ENCODE data around the gene OCA2.

OCA2 gene

GRCh38 chr15:28022181-28022580 is 76.9 kb downstream of the OCA2 start:
- H3K27ac ChIP-seq (ENCODE audit: low read depth, low read length, severe bottlenecking), result no peak overlapping the region
- H3K9me3 ChIP-seq (ENCODE audit: control insufficient read depth, low read length), result no peaks in the 10 kb centered on the region
- 89 to 93% methylated on average over 9 to 12 of the region's 13 CpGs for WGBS, 2 experiments (ENCODE audit: insufficient coverage in 2 of 2)
- no peaks in the 10 kb centered on the region for H3K4me1 ChIP-seq (ENCODE audit: control insufficient read depth, insufficient read depth, low read length, poor library complexity, severe bottlenecking)
- no peaks in the 10 kb centered on the region for H3K36me3 ChIP-seq (ENCODE audit: control insufficient read depth, insufficient read depth, low read length)
- H3K4me3 ChIP-seq (ENCODE audit: extremely low read depth, insufficient read depth, low read length, poor library complexity, severe bottlenecking), result no peak overlapping the region

GRCh38 chr15:28021281-28022039 is 77.7 kb downstream of the OCA2 start:
- no peak overlapping the region for H3K4me3 ChIP-seq (ENCODE audit: extremely low read depth, insufficient read depth, low read length, poor library complexity, severe bottlenecking)
- no peaks in the 10 kb centered on the region for H3K36me3 ChIP-seq (ENCODE audit: control insufficient read depth, insufficient read depth, low read length)
- WGBS, 2 experiments (ENCODE audit: insufficient coverage in 2 of 2), result 75 to 82% methylated on average over 11 to 13 of the region's 17 CpGs
- H3K4me1 ChIP-seq (ENCODE audit: control insufficient read depth, insufficient read depth, low read length, poor library complexity, severe bottlenecking), result no peaks in the 10 kb centered on the region
- no peaks in the 10 kb centered on the region for H3K9me3 ChIP-seq (ENCODE audit: control insufficient read depth, low read length)
- H3K27ac ChIP-seq (ENCODE audit: low read depth, low read length, severe bottlenecking), result no peak overlapping the region

GRCh38 chr15:28020644-28021043 is 78.5 kb downstream of the OCA2 start:
- Histone ChIP-seq H3K27ac (ENCODE audit: low read depth, low read length, severe bottlenecking) (no peak overlapping the region), H3K4me1 (ENCODE audit: control insufficient read depth, insufficient read depth, low read length, poor library complexity, severe bottlenecking) (no peaks in the 10 kb centered on the region), H3K9me3 (ENCODE audit: control insufficient read depth, low read length) (no peaks in the 10 kb centered on the region), H3K4me3 (ENCODE audit: extremely low read depth, insufficient read depth, low read length, poor library complexity, severe bottlenecking) (no peak overlapping the region), H3K36me3 (ENCODE audit: control insufficient read depth, insufficient read depth, low read length) (no peaks in the 10 kb centered on the region)
- 87 to 96% methylated on average over 6 of the region's 6 CpGs for WGBS, 2 experiments (ENCODE audit: insufficient coverage in 2 of 2)

GRCh38 chr15:28019594-28020309 is 79.4 kb downstream of the OCA2 start:
- 75 to 87% methylated on average over 13 to 15 of the region's 19 CpGs for WGBS, 2 experiments (ENCODE audit: insufficient coverage in 2 of 2)
- no peaks in the 10 kb centered on the region for H3K9me3 ChIP-seq (ENCODE audit: control insufficient read depth, low read length)
- H3K4me3 ChIP-seq (ENCODE audit: extremely low read depth, insufficient read depth, low read length, poor library complexity, severe bottlenecking), result no peak overlapping the region
- no peaks in the 10 kb centered on the region for H3K36me3 ChIP-seq (ENCODE audit: control insufficient read depth, insufficient read depth, low read length)
- no peaks in the 10 kb centered on the region for H3K4me1 ChIP-seq (ENCODE audit: control insufficient read depth, insufficient read depth, low read length, poor library complexity, severe bottlenecking)
- no peak overlapping the region for H3K27ac ChIP-seq (ENCODE audit: low read depth, low read length, severe bottlenecking)

- 87 to 93% methylated on average over 14 to 24 of the region's 26 CpGs for WGBS, 2 experiments (ENCODE audit: insufficient coverage in 2 of 2)
- H3K4me3 ChIP-seq (ENCODE audit: extremely low read depth, insufficient read depth, low read length, poor library complexity, severe bottlenecking), result no peak overlapping the region
- no peak overlapping the region for H3K27ac ChIP-seq (ENCODE audit: low read depth, low read length, severe bottlenecking)
- H3K9me3 ChIP-seq (ENCODE audit: control insufficient read depth, low read length), result no peaks in the 10 kb centered on the region
- no peaks in the 10 kb centered on the region for H3K36me3 ChIP-seq (ENCODE audit: control insufficient read depth, insufficient read depth, low read length)
- H3K4me1 ChIP-seq (ENCODE audit: control insufficient read depth, insufficient read depth, low read length, poor library complexity, severe bottlenecking), result no peaks in the 10 kb centered on the region
Measured at GRCh38 chr15:28018291-28019044, 80.6 kb downstream of the OCA2 start.

GRCh38 chr15:28017423-28017924 is 81.6 kb downstream of the OCA2 start:
- Histone ChIP-seq H3K4me1 (ENCODE audit: control insufficient read depth, insufficient read depth, low read length, poor library complexity, severe bottlenecking) (no peaks in the 10 kb centered on the region), H3K27ac (ENCODE audit: low read depth, low read length, severe bottlenecking) (no peak overlapping the region), H3K9me3 (ENCODE audit: control insufficient read depth, low read length) (no peaks in the 10 kb centered on the region), H3K4me3 (ENCODE audit: extremely low read depth, insufficient read depth, low read length, poor library complexity, severe bottlenecking) (no peak overlapping the region), H3K36me3 (ENCODE audit: control insufficient read depth, insufficient read depth, low read length) (no peaks in the 10 kb centered on the region)
- WGBS, 2 experiments (ENCODE audit: insufficient coverage in 2 of 2), result 88 to 93% methylated on average over 10 of the region's 10 CpGs

GRCh38 chr15:28015855-28016254 is 83.3 kb downstream of the OCA2 start:
- WGBS, 2 experiments (ENCODE audit: insufficient coverage in 2 of 2), result 93 to 94% methylated on average over 7 to 10 of the region's 10 CpGs
- H3K36me3 ChIP-seq (ENCODE audit: control insufficient read depth, insufficient read depth, low read length), result no peaks in the 10 kb centered on the region
- no peak overlapping the region for H3K27ac ChIP-seq (ENCODE audit: low read depth, low read length, severe bottlenecking)
- no peaks in the 10 kb centered on the region for H3K9me3 ChIP-seq (ENCODE audit: control insufficient read depth, low read length)
- H3K4me3 ChIP-seq (ENCODE audit: extremely low read depth, insufficient read depth, low read length, poor library complexity, severe bottlenecking), result no peak overlapping the region
- H3K4me1 ChIP-seq (ENCODE audit: control insufficient read depth, insufficient read depth, low read length, poor library complexity, severe bottlenecking), result no peaks in the 10 kb centered on the region

- Histone ChIP-seq H3K36me3 (ENCODE audit: control insufficient read depth, insufficient read depth, low read length) (no peaks in the 10 kb centered on the region), H3K4me3 (ENCODE audit: extremely low read depth, insufficient read depth, low read length, poor library complexity, severe bottlenecking) (no peak overlapping the region)
- 95% methylated on average over 22 to 23 of the region's 23 CpGs for WGBS, 2 experiments (ENCODE audit: insufficient coverage in 2 of 2)
Measured at GRCh38 chr15:28014623-28015200, 84.4 kb downstream of the OCA2 start.

GRCh38 chr15:28013976-28014375 is 85.1 kb downstream of the OCA2 start:
- Histone ChIP-seq H3K4me1 (ENCODE audit: control insufficient read depth, insufficient read depth, low read length, poor library complexity, severe bottlenecking) (no peaks in the 10 kb centered on the region), H3K4me3 (ENCODE audit: extremely low read depth, insufficient read depth, low read length, poor library complexity, severe bottlenecking) (no peak overlapping the region), H3K27ac (ENCODE audit: low read depth, low read length, severe bottlenecking) (no peak overlapping the region), H3K9me3 (ENCODE audit: control insufficient read depth, low read length) (no peaks in the 10 kb centered on the region), H3K36me3 (ENCODE audit: control insufficient read depth, insufficient read depth, low read length) (no peaks in the 10 kb centered on the region)
- 92 to 93% methylated on average over 7 to 9 of the region's 9 CpGs for WGBS, 2 experiments (ENCODE audit: insufficient coverage in 2 of 2)

More at GRCh38 chr15:28014623-28015200, 84.4 kb downstream of the OCA2 start:
- H3K4me1 ChIP-seq (ENCODE audit: control insufficient read depth, insufficient read depth, low read length, poor library complexity, severe bottlenecking), result no peaks in the 10 kb centered on the region
- H3K27ac ChIP-seq (ENCODE audit: low read depth, low read length, severe bottlenecking), result no peak overlapping the region
- no peaks in the 10 kb centered on the region for H3K9me3 ChIP-seq (ENCODE audit: control insufficient read depth, low read length)

GRCh38 chr15:28013480-28013879 is 85.6 kb downstream of the OCA2 start:
- 84 to 96% methylated on average over 4 of the region's 7 CpGs for WGBS, 2 experiments (ENCODE audit: insufficient coverage in 2 of 2)
- H3K36me3 ChIP-seq (ENCODE audit: control insufficient read depth, insufficient read depth, low read length), result no peaks in the 10 kb centered on the region
- H3K4me3 ChIP-seq (ENCODE audit: extremely low read depth, insufficient read depth, low read length, poor library complexity, severe bottlenecking), result no peak overlapping the region
- no peaks in the 10 kb centered on the region for H3K9me3 ChIP-seq (ENCODE audit: control insufficient read depth, low read length)
- H3K27ac ChIP-seq (ENCODE audit: low read depth, low read length, severe bottlenecking), result no peak overlapping the region
- H3K4me1 ChIP-seq (ENCODE audit: control insufficient read depth, insufficient read depth, low read length, poor library complexity, severe bottlenecking), result no peaks in the 10 kb centered on the region

Data from mesodermal cell (in vitro differentiated cells).